Natural killer cell (primary cell): ENCODE results near the gene CDK4. TPM values are rescaled to one million over a fixed set of nuclear protein-coding genes. Genes with fewer than 3 reads are reported as not detected.
"Not testable (repeated sequence)": the region's sequence is repeated elsewhere in the genome, so short reads cannot be mapped to it uniquely, and the experiment has no call there.

Experiments used
- ATAC-seq, 3 donors: fragments of 150-1000 bp in 2 of 3; fragments of 200-7000 bp in 1 of 3; cut with Tn5 transposase; 1 replicate in 1 of 3; 2 replicates in 2 of 3; pipeline ENCODE4 v1.10.0; 2021; ENCODE audit warnings: mild to moderate bottlenecking in 2 of 3, moderate library complexity in 2 of 3
- DNase-seq, 2 donors: peaks; one replicate each; pipeline versions ENCODE4 v3.0.0 to v3.0.0-alpha.2; 2013 to 2021; ENCODE audit warnings: mixed read lengths in 1 of 2
- H3K27ac ChIP-seq: one replicate; pipeline ENCODE4 v1.5.1; 2013; ENCODE audit warnings: mild to moderate bottlenecking, low read length
- H3K27me3 ChIP-seq: one replicate; pipeline ENCODE4 v1.6.1; 2013; ENCODE audit warnings: low read length; ENCODE audit not compliant: control insufficient read depth, insufficient read depth
- H3K36me3 ChIP-seq: one replicate; pipeline ENCODE4 v1.6.1; 2013; ENCODE audit warnings: low read length; ENCODE audit not compliant: control insufficient read depth, insufficient read depth
- H3K4me1 ChIP-seq: one replicate; pipeline ENCODE4 v1.6.1; 2013; ENCODE audit warnings: low read length; ENCODE audit not compliant: control insufficient read depth, insufficient read depth
- H3K4me3 ChIP-seq: one replicate; pipeline ENCODE4 v1.5.1; 2013; ENCODE audit warnings: low read length
- H3K9me3 ChIP-seq: one replicate; pipeline ENCODE4 v1.6.1; 2013; ENCODE audit warnings: low read length; ENCODE audit not compliant: control insufficient read depth, insufficient read depth
- H3K27ac Mint-ChIP-seq, 2 donors: one replicate each; pipeline ENCODE4 v1.8.0; 2022; ENCODE audit warnings: mild to moderate bottlenecking in 2 of 2, mixed read lengths in 2 of 2, moderate library complexity in 1 of 2
- H3K27me3 Mint-ChIP-seq, 2 donors: one replicate each; pipeline ENCODE4 v1.8.0; 2022; ENCODE audit warnings: low read depth in 2 of 2, mixed read lengths in 2 of 2
- H3K36me3 Mint-ChIP-seq: one replicate; pipeline ENCODE4 v1.8.0; 2022; ENCODE audit warnings: mixed read lengths
- H3K4me1 Mint-ChIP-seq, 2 donors: one replicate each; pipeline ENCODE4 v1.8.0; 2022; ENCODE audit warnings: mixed read lengths in 2 of 2
- H3K4me3 Mint-ChIP-seq: one replicate; pipeline ENCODE4 v1.8.0; 2022; ENCODE audit warnings: mild to moderate bottlenecking, moderate library complexity, mixed read lengths
- H3K9me3 Mint-ChIP-seq, 2 donors: one replicate each; pipeline ENCODE4 v1.8.0; 2022; ENCODE audit warnings: mixed read lengths in 2 of 2
- CTCF ChIP-seq: fragments of 200-600 bp; IDR thresholded peaks from one replicate; pipeline ENCODE4 v1.8.0; 2022; ENCODE audit warnings: antibody characterized with exemption
- WGBS: methylation state at CpG from one replicate; pipeline ENCODE4 v1.1.7; 2013; ENCODE audit warnings: missing lambda C conversion rate; ENCODE audit not compliant: insufficient coverage; 5-methylcytosine and 5-hydroxymethylcytosine counted together
- intact Hi-C: fragments of 100-400 bp; cut with micrococcal nuclease; formaldehyde crosslinking; loops from one replicate; pipeline ENCODE4 v1.14.2; 2022
- total RNA-seq, 4 donors: library from RNA; stranded (reverse); fragments of 120-200 nt in 1 of 4; gene quantifications; one replicate each; pipeline versions ENCODE4 v1.2.3 to v1.2.4, GENCODE V29; 2013 to 2022

Gene CDK4
- total RNA-seq, 3 donors from 2014 or later (not counting 1 experiment from before 2014, with no cell fraction given) = 30.7 to 39.5 (median 37.7) TPM

DNA sequence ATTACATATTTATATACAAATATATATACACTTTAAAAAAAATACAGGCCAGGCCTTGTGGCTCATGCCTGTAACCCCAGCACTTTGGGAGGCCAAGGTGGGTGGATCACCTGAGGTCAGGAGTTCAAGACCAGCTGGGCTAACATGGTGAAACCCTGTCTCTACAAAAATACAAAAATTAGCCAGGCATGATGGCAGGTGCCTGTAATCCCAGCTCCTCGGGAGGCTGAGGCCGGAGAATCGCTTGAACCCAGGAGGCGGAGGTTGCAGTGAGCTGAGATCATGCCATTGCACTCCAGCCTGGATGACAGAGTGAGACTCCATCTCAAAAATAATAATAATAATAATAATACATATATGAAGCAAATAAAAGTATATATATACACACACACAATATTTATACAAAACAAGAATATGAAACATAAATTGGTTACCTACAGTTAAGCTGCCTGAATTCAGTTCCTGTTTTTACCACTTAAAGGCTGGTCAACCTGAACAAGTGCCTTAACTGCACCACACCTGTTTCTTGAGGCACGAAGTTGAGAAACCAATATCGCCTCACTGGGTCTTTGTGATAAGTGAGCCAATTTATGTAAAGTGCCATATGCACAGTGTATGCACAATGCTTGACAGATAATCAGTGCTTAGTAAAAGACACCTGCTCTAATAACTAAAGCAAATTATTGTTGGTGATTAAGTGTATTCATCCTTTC is 36.9 kb downstream of the CDK4 start:
- H3K9me3 ChIP-seq, H3K4me3 ChIP-seq, H3K9me3 Mint-ChIP-seq, H3K36me3 Mint-ChIP-seq, ATAC-seq, H3K27ac Mint-ChIP-seq, H3K4me1 ChIP-seq, H3K27me3 ChIP-seq, H3K4me3 Mint-ChIP-seq, DNase-seq, intact Hi-C loops, H3K27me3 Mint-ChIP-seq, H3K4me1 Mint-ChIP-seq, H3K27ac ChIP-seq: not testable (repeated sequence)
- 81% methylated on average over 5 of the region's 6 CpGs for WGBS
- peaks cover 63% of the 10 kb centered on the region for H3K36me3 ChIP-seq

GRCh38 chr12:57713209-57713608 is 38.9 kb downstream of the CDK4 start:
- DNase-seq (no peak), ATAC-seq (no peak)
- H3K4me1 ChIP-seq = no peaks in the 10 kb centered on the region
- Mint-ChIP-seq H3K36me3 (no peaks in the 10 kb centered on the region), H3K4me3 (no peak overlapping the region), H3K27ac (no peak overlapping the region), H3K27me3 (no peaks in the 10 kb centered on the region), H3K9me3 (no peaks in the 10 kb centered on the region), H3K4me1 (no peaks in the 10 kb centered on the region)
- H3K4me3 ChIP-seq = no peak overlapping the region
- no peaks in the 10 kb centered on the region for H3K9me3 ChIP-seq
- intact Hi-C loops = no loop called here
- H3K27me3 ChIP-seq = no peaks in the 10 kb centered on the region
- H3K36me3 ChIP-seq = peaks cover 44% of the 10 kb centered on the region
- no peak overlapping the region for H3K27ac ChIP-seq
- no peak for TF ChIP-seq CTCF
- WGBS = 97% methylated on average over 5 of the region's 5 CpGs

- intact Hi-C loops = no loop called here
- no peak for TF ChIP-seq CTCF
- H3K4me1 Mint-ChIP-seq = no peaks in the 10 kb centered on the region
- Histone ChIP-seq H3K9me3 (no peaks in the 10 kb centered on the region), H3K27ac (no peak overlapping the region), H3K4me3 (no peak overlapping the region), H3K27me3 (no peaks in the 10 kb centered on the region), H3K4me1 (no peaks in the 10 kb centered on the region), H3K36me3 (peaks cover 39% of the 10 kb centered on the region)
- WGBS = 98% methylated on average over 3 of the region's 3 CpGs
- no peaks in the 10 kb centered on the region for H3K27me3 Mint-ChIP-seq
- DNase-seq (no peak), ATAC-seq (no peak)
- H3K27ac Mint-ChIP-seq = no peak overlapping the region
- no peaks in the 10 kb centered on the region for H3K36me3 Mint-ChIP-seq
- H3K9me3 Mint-ChIP-seq = no peaks in the 10 kb centered on the region
- H3K4me3 Mint-ChIP-seq = no peak overlapping the region
Observed at GRCh38 chr12:57712701-57713100, 39.4 kb downstream of the CDK4 start.

DNA sequence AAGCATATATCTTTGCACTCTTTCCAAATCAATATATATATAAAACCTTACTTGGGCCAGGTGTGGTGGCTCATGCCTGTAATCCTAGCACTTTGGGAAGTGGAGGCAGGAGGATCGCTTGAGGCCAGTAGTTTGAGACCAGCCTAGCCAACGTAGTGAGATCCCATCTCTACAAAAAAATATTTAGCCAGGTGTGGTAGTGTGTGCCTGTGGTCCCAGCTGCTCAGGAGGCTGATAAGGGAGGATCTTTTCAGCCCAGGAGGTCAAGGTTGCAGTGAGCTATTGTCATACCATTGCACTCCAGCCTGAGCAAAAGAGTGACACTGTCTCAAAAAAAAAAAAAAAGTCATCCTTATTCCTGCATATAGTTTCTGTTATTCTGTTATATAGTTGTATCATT is 43.8 kb downstream of the CDK4 start:
- Histone ChIP-seq H3K36me3 (peaks cover 36% of the 10 kb centered on the region), H3K9me3 (peaks cover 4% of the 10 kb centered on the region), H3K4me1 (no peaks in the 10 kb centered on the region), H3K27ac (no peak overlapping the region), H3K4me3 (no peak overlapping the region), H3K27me3 (no peaks in the 10 kb centered on the region)
- Mint-ChIP-seq H3K4me1 (no peaks in the 10 kb centered on the region), H3K9me3 (no peaks in the 10 kb centered on the region), H3K27me3 (no peaks in the 10 kb centered on the region), H3K4me3 (no peak overlapping the region), H3K36me3 (peaks cover 8% of the 10 kb centered on the region), H3K27ac (no peak overlapping the region)
- DNase-seq = no peak
- intact Hi-C loops = no loop called here
- TF ChIP-seq CTCF = no peak
- ATAC-seq = no peak
- WGBS = 100% methylated on average over 1 of the region's 2 CpGs
